ENCODE measurements around the gene NRG2. TPM values are rescaled to one million over a fixed set of nuclear protein-coding genes. Genes with fewer than 3 reads are reported as not detected.

NRG2 gene
- total and polyA plus RNA-seq, 4 experiments from 2014 or later, result 0.11 to 0.17 (median 0.15) TPM; not detected in 1

- no peaks in the 10 kb centered on the region for H3K4me1 ChIP-seq (ENCODE audit: insufficient read depth, low read length)
- no peak overlapping the region for H3K27ac Mint-ChIP-seq
- H3K27me3 Mint-ChIP-seq, result peaks cover 14 to 18% of the 10 kb centered on the region in 2 donors
- intact Hi-C loops (cut with micrococcal nuclease), result no loop called here
- ChIA-PET POLR2A (ENCODE audit: partially characterized antibody) (no interaction called here), CTCF (ENCODE audit: partially characterized antibody) (no interaction called here)
- no peaks in the 10 kb centered on the region for H3K27me3 ChIP-seq (ENCODE audit: insufficient read depth, low read length)
- no peak overlapping the region for H3K4me3 ChIP-seq (ENCODE audit: low read length in 2 of 2)
- H3K9me3 Mint-ChIP-seq, result no peaks in the 10 kb centered on the region
- no peak overlapping the region for H3K4me3 Mint-ChIP-seq
- no peaks in the 10 kb centered on the region for H3K36me3 ChIP-seq (ENCODE audit: insufficient read depth, low read length)
- H3K9me3 ChIP-seq (ENCODE audit: control insufficient read depth in 1 of 2, low read length in 2 of 2), result no peaks in the 10 kb centered on the region
- no peaks in the 10 kb centered on the region for H3K36me3 Mint-ChIP-seq
- no peaks in the 10 kb centered on the region for H3K4me1 Mint-ChIP-seq
- DNase-seq, result no peak
- H3K27ac ChIP-seq (ENCODE audit: low read depth, low read length), result no peak overlapping the region
Observed at GRCh38 chr5:139812323-139812722, 230.8 kb downstream of the NRG2 start.

- H3K27me3 Mint-ChIP-seq, result peaks cover 10 to 18% of the 10 kb centered on the region in 2 donors
- H3K9me3 ChIP-seq (ENCODE audit: control insufficient read depth in 1 of 2, low read length in 2 of 2), result no peaks in the 10 kb centered on the region
- no peaks in the 10 kb centered on the region for H3K4me1 Mint-ChIP-seq
- no peak for DNase-seq
- no peak overlapping the region for H3K4me3 ChIP-seq (ENCODE audit: low read length in 2 of 2)
- ChIA-PET CTCF (ENCODE audit: partially characterized antibody) (no interaction called here), POLR2A (ENCODE audit: partially characterized antibody) (no interaction called here)
- no peaks in the 10 kb centered on the region for H3K36me3 Mint-ChIP-seq
- intact Hi-C loops (cut with micrococcal nuclease), result no loop called here
- no peaks in the 10 kb centered on the region for H3K4me1 ChIP-seq (ENCODE audit: insufficient read depth, low read length)
- H3K27me3 ChIP-seq (ENCODE audit: insufficient read depth, low read length), result no peaks in the 10 kb centered on the region
- no peaks in the 10 kb centered on the region for H3K9me3 Mint-ChIP-seq
- H3K36me3 ChIP-seq (ENCODE audit: insufficient read depth, low read length), result no peaks in the 10 kb centered on the region
- no peak overlapping the region for H3K27ac Mint-ChIP-seq
- H3K27ac ChIP-seq (ENCODE audit: low read depth, low read length), result no peak overlapping the region
- H3K4me3 Mint-ChIP-seq, result no peak overlapping the region
Observed at GRCh38 chr5:139811274-139811607, 231.9 kb downstream of the NRG2 start.

- H3K9me3 ChIP-seq (ENCODE audit: control insufficient read depth in 1 of 2, low read length in 2 of 2), result no peaks in the 10 kb centered on the region
- H3K4me1 ChIP-seq (ENCODE audit: insufficient read depth, low read length), result no peaks in the 10 kb centered on the region
- no peaks in the 10 kb centered on the region for H3K27me3 ChIP-seq (ENCODE audit: insufficient read depth, low read length)
- ChIA-PET POLR2A (ENCODE audit: partially characterized antibody) (no interaction called here), CTCF (ENCODE audit: partially characterized antibody) (no interaction called here)
- intact Hi-C loops (cut with micrococcal nuclease), result no loop called here
- no peak for DNase-seq
- no peaks in the 10 kb centered on the region for H3K4me1 Mint-ChIP-seq
- H3K4me3 ChIP-seq (ENCODE audit: low read length in 2 of 2), result no peak overlapping the region
- H3K9me3 Mint-ChIP-seq, result no peaks in the 10 kb centered on the region
- peaks cover 10 to 20% of the 10 kb centered on the region in 2 donors for H3K27me3 Mint-ChIP-seq
- H3K27ac Mint-ChIP-seq, result no peak overlapping the region
- H3K36me3 Mint-ChIP-seq, result no peaks in the 10 kb centered on the region
- no peaks in the 10 kb centered on the region for H3K36me3 ChIP-seq (ENCODE audit: insufficient read depth, low read length)
- H3K4me3 Mint-ChIP-seq, result no peak overlapping the region
- H3K27ac ChIP-seq (ENCODE audit: low read depth, low read length), result no peak overlapping the region
Observed at GRCh38 chr5:139810341-139811273, 232.5 kb downstream of the NRG2 start.

GRCh38 chr5:139809331-139809810 is 233.7 kb downstream of the NRG2 start:
- no peaks in the 10 kb centered on the region for H3K4me1 Mint-ChIP-seq
- H3K36me3 ChIP-seq (ENCODE audit: insufficient read depth, low read length), result no peaks in the 10 kb centered on the region
- no peak overlapping the region for H3K4me3 Mint-ChIP-seq
- H3K27me3 ChIP-seq (ENCODE audit: insufficient read depth, low read length), result no peaks in the 10 kb centered on the region
- intact Hi-C loops (cut with micrococcal nuclease), result no loop called here
- ChIA-PET CTCF (ENCODE audit: partially characterized antibody) (interaction anchor here (0.9 kb wide), 1 partner anchor 22 kb away, joined by 4 read pairs; no protein-coding TSS in a partner anchor), POLR2A (ENCODE audit: partially characterized antibody) (no interaction called here)
- no peaks in the 10 kb centered on the region for H3K9me3 ChIP-seq (ENCODE audit: control insufficient read depth in 1 of 2, low read length in 2 of 2)
- no peak overlapping the region for H3K4me3 ChIP-seq (ENCODE audit: low read length in 2 of 2)
- H3K9me3 Mint-ChIP-seq, result no peaks in the 10 kb centered on the region
- no peaks in the 10 kb centered on the region for H3K4me1 ChIP-seq (ENCODE audit: insufficient read depth, low read length)
- H3K36me3 Mint-ChIP-seq, result no peaks in the 10 kb centered on the region
- no peak for DNase-seq
- H3K27me3 Mint-ChIP-seq, result peaks cover 8 to 26% of the 10 kb centered on the region in 2 donors
- no peak overlapping the region for H3K27ac ChIP-seq (ENCODE audit: low read depth, low read length)
- no peak overlapping the region for H3K27ac Mint-ChIP-seq

- ChIA-PET POLR2A (ENCODE audit: partially characterized antibody) (no interaction called here), CTCF (ENCODE audit: partially characterized antibody) (no interaction called here)
- no peaks in the 10 kb centered on the region for H3K36me3 Mint-ChIP-seq
- H3K4me3 Mint-ChIP-seq, result no peak overlapping the region
- H3K36me3 ChIP-seq (ENCODE audit: insufficient read depth, low read length), result no peaks in the 10 kb centered on the region
- no peak overlapping the region for H3K27ac ChIP-seq (ENCODE audit: low read depth, low read length)
- H3K9me3 Mint-ChIP-seq, result no peaks in the 10 kb centered on the region
- no peaks in the 10 kb centered on the region for H3K4me1 ChIP-seq (ENCODE audit: insufficient read depth, low read length)
- H3K4me3 ChIP-seq (ENCODE audit: low read length in 2 of 2), result no peak overlapping the region
- no peak overlapping the region for H3K27ac Mint-ChIP-seq
- intact Hi-C loops (cut with micrococcal nuclease), result no loop called here
- DNase-seq, result peak in 2 of 5 donors; percentile 20 to 26
- H3K27me3 ChIP-seq (ENCODE audit: insufficient read depth, low read length), result no peaks in the 10 kb centered on the region
- no peaks in the 10 kb centered on the region for H3K4me1 Mint-ChIP-seq
- no peaks in the 10 kb centered on the region for H3K9me3 ChIP-seq (ENCODE audit: control insufficient read depth in 1 of 2, low read length in 2 of 2)
- H3K27me3 Mint-ChIP-seq, result peaks cover 12 to 26% of the 10 kb centered on the region in 2 donors
Observed at GRCh38 chr5:139808481-139809330, 234.4 kb downstream of the NRG2 start.

GRCh38 chr5:139807647-139808030 is 235.5 kb downstream of the NRG2 start:
- Histone ChIP-seq H3K4me1 (ENCODE audit: insufficient read depth, low read length) (no peaks in the 10 kb centered on the region), H3K4me3 (ENCODE audit: low read length in 2 of 2) (no peak overlapping the region), H3K36me3 (ENCODE audit: insufficient read depth, low read length) (no peaks in the 10 kb centered on the region), H3K9me3 (ENCODE audit: control insufficient read depth in 1 of 2, low read length in 2 of 2) (no peaks in the 10 kb centered on the region), H3K27ac (ENCODE audit: low read depth, low read length) (no peak overlapping the region), H3K27me3 (ENCODE audit: insufficient read depth, low read length) (no peaks in the 10 kb centered on the region)
- DNase-seq, result no peak
- ChIA-PET CTCF (ENCODE audit: partially characterized antibody) (interaction anchor here (2.7 kb wide), 1 partner anchor 20 kb away, joined by 9 read pairs; no protein-coding TSS in a partner anchor), POLR2A (ENCODE audit: partially characterized antibody) (no interaction called here)
- Mint-ChIP-seq H3K4me3 (no peak overlapping the region), H3K27me3 (peaks cover 12 to 28% of the 10 kb centered on the region in 2 donors), H3K4me1 (no peaks in the 10 kb centered on the region), H3K27ac (no peak overlapping the region), H3K36me3 (no peaks in the 10 kb centered on the region), H3K9me3 (no peaks in the 10 kb centered on the region)
- intact Hi-C loops (cut with micrococcal nuclease), result no loop called here
